Rectal smooth muscle tissue (tissue), 1 donor: ENCODE measurements around the gene SLX9.

Experiments
- H3K27ac ChIP-seq: one replicate; pipeline ENCODE4 v1.7.0; 2013; ENCODE audit warnings: low read depth, low read length, inconsistent platforms
- H3K27me3 ChIP-seq: one replicate; pipeline ENCODE4 v1.7.0; 2013; ENCODE audit warnings: low read length; ENCODE audit not compliant: control insufficient read depth, insufficient read depth
- H3K36me3 ChIP-seq: one replicate; pipeline ENCODE4 v1.7.0; 2013; ENCODE audit warnings: low read length; ENCODE audit not compliant: control insufficient read depth, insufficient read depth
- H3K4me1 ChIP-seq: one replicate; pipeline ENCODE4 v1.7.0; 2013; ENCODE audit warnings: low read length; ENCODE audit not compliant: control insufficient read depth, insufficient read depth
- H3K4me3 ChIP-seq: one replicate; pipeline ENCODE4 v1.7.0; 2013; ENCODE audit warnings: low read length
- H3K9ac ChIP-seq: one replicate; pipeline ENCODE4 v1.7.0; 2013; ENCODE audit warnings: low read length

The SLX9 gene

GRCh38 chr21:45002381-45003204, 62.8 kb downstream of the SLX9 start:
- Histone ChIP-seq H3K4me1 (peaks cover 26% of the 10 kb centered on the region), H3K27ac (peak overlapping the region; percentile 66), H3K4me3 (no peak overlapping the region), H3K36me3 (no peaks in the 10 kb centered on the region), H3K9ac (no peak overlapping the region), H3K27me3 (no peaks in the 10 kb centered on the region)

DNA sequence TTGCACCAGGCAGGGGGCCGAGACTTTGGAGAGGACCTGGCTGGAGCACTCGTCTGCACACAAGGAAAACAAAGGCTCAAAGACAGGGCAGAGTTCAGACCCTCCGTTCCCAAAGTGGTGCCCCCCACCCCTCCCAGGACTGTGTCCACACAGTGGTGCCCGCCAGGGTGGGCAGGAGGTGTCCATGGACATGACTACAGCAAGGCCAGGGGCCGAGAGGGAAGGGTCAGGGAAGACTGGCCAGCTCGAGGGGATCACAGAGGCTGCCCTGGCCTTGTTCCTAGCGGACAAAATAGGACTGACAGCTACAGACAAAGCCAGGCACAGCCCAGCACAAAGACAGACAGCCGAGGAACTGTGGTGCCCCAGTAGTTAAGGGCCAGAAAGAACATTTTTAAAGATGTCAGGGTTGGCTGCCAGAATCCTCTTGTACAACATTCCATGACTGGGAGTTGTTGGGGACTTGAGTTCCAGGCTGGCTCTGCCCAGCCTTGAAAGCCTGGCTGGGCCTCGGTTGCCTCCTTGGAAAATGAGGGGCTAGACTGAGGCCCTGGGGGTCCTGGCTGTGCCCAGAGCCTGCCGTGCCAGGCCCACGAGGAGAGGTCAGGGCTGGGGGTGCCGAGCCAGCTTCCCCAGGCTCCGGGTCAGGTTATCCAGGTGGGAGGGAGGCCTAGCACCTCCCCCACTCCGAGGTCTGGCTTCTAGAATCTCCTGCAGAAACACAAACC, 63.7 kb downstream of the SLX9 start:
- Histone ChIP-seq H3K4me1 (peaks cover 26% of the 10 kb centered on the region), H3K4me3 (no peak overlapping the region), H3K9ac (no peak overlapping the region), H3K27ac (peak overlapping the region; percentile 66), H3K36me3 (no peaks in the 10 kb centered on the region), H3K27me3 (no peaks in the 10 kb centered on the region)

- Histone ChIP-seq H3K4me3 (no peak overlapping the region), H3K36me3 (no peaks in the 10 kb centered on the region), H3K27ac (peak overlapping the region; percentile 66), H3K9ac (no peak overlapping the region), H3K27me3 (no peaks in the 10 kb centered on the region), H3K4me1 (peaks cover 26% of the 10 kb centered on the region)
Observed at GRCh38 chr21:45004059-45004422, 64.2 kb downstream of the SLX9 start.

DNA sequence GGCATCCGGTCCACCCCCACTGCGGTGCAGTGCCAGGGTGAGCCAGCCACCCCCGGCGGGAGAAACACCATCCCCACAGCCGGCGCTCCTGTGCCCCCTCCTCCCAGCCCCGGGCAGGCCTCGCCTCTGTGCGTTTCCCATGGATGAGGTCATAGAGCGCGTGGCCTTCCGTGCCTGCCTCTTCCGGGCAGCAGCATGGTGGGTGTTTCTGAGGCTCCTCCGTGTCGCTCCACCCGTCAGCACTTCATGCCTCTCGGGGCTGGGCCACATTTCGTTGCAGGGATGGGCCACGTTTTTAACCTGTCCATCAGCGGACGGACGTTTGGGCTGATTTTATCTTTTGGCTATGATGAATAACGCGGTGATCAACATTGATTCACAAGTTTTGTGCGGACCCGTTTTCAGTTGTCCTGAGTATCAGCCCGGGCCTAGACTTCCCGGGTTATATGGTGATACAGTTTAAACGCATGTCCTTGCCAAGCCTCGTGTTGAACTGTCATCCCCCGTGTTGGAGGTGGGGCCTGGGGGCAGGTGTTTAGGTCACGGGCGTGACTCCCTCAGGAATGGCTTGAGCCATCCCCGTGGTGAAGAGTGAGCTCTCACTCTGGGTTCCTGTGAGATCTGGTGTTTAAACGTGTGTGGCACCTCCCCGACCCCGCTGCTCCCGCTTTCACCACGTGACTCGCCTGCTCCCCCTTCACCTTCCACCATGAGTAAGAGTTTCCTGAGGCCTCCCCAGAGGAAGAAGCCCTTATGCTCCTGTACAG, 64.8 kb downstream of the SLX9 start:
- H3K27ac ChIP-seq, result no peak overlapping the region

GRCh38 chr21:45006536-45007095, 66.8 kb downstream of the SLX9 start:
- H3K36me3 ChIP-seq, result no peaks in the 10 kb centered on the region
- H3K27me3 ChIP-seq, result no peaks in the 10 kb centered on the region
- H3K27ac ChIP-seq, result no peak overlapping the region
- H3K9ac ChIP-seq, result no peak overlapping the region
- H3K4me1 ChIP-seq, result peaks cover 10% of the 10 kb centered on the region
- no peak overlapping the region for H3K4me3 ChIP-seq

More for the DNA sequence above, 64.8 kb downstream of the SLX9 start:
- peaks cover 26% of the 10 kb centered on the region for H3K4me1 ChIP-seq
- H3K36me3 ChIP-seq, result no peaks in the 10 kb centered on the region
- no peaks in the 10 kb centered on the region for H3K27me3 ChIP-seq
- no peak overlapping the region for H3K4me3 ChIP-seq
- H3K9ac ChIP-seq, result no peak overlapping the region

DNA sequence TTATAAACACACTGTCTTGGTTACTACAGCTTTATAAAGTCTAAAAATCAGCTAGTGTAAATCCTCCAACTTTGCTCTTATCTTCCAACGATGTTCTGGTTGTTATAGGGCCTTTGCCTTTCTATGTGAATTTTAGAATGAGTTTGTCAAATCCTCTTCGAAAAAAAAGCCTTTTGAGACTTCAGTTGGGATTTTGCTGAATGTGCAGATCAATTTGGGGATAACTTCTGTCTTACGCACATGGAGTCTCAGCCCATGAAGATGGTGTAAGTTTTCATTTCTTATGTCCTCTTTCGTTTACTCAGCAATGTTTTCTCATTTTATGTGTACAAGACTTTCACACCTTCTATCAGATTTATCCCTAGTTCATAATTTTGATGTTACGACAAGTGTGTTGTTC, 69.8 kb downstream of the SLX9 start:
- Histone ChIP-seq H3K4me1 (no peaks in the 10 kb centered on the region), H3K27me3 (no peaks in the 10 kb centered on the region)

GRCh38 chr21:45010096-45010495, 70.3 kb downstream of the SLX9 start:
- Histone ChIP-seq H3K27ac (no peak overlapping the region), H3K9ac (no peak overlapping the region), H3K36me3 (no peaks in the 10 kb centered on the region), H3K27me3 (no peaks in the 10 kb centered on the region), H3K4me3 (no peak overlapping the region), H3K4me1 (no peaks in the 10 kb centered on the region)

More for the DNA sequence above, 69.8 kb downstream of the SLX9 start:
- H3K27ac ChIP-seq, result no peak overlapping the region
- H3K36me3 ChIP-seq, result no peaks in the 10 kb centered on the region
- no peak overlapping the region for H3K9ac ChIP-seq
- no peak overlapping the region for H3K4me3 ChIP-seq

DNA sequence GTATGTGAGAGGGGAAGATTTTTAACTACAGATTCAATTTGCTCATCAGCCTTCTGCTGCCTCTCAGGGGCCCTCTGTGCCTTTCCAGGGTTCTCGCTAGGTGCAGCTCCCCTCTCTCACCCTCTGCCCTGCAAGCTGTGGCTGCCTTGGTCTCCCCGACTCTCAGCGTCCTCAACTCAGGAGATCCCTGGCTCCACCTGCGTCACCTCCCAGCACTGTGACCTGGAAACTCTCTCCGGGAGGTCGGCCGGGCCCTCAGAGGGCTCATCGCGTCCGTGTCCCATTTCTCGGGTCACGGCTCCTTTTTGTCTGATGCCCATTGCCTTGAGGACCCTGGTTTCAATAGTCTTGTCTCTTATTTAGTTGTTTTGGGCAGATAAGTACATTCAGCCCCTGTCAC, 71.0 kb downstream of the SLX9 start:
- Histone ChIP-seq H3K4me3 (no peak overlapping the region), H3K9ac (no peak overlapping the region), H3K4me1 (no peaks in the 10 kb centered on the region), H3K36me3 (no peaks in the 10 kb centered on the region), H3K27me3 (no peaks in the 10 kb centered on the region), H3K27ac (no peak overlapping the region)

GRCh38 chr21:45011426-45011825, 71.6 kb downstream of the SLX9 start:
- Histone ChIP-seq H3K36me3 (no peaks in the 10 kb centered on the region), H3K4me1 (no peaks in the 10 kb centered on the region), H3K4me3 (no peak overlapping the region), H3K27ac (no peak overlapping the region), H3K9ac (no peak overlapping the region), H3K27me3 (peaks cover 1% of the 10 kb centered on the region)

GRCh38 chr21:45011911-45012661, 72.3 kb downstream of the SLX9 start:
- Histone ChIP-seq H3K9ac (no peak overlapping the region), H3K27ac (no peak overlapping the region), H3K4me1 (no peaks in the 10 kb centered on the region)

DNA sequence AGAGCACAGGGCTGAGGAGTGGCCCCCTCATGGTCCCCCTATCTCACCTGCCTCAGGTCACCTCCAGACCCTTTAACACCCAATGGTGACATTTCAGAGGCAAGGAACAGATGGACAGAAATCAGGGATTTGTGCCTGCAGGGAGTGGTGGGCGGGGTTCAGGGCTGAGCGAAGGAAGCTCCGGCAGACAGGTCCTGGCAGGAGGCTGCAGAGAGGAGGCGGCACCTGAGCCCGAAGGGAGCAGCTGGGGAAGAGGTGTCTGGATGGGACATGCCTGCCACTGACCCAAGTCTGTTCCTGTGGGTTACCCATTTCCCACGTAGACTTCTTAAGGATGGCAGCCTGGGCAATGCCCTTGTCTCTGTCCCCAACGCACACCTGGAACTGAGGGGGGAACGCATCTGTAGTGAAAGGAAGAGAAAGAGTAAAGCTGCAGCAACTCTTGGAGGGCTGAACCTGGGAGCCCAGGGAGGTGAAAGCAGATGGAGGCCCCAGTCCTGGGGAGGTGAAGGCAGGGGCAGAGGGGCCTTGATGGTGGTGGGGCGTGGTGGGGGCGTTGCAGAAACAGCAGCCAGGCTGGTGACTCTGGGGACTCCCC, 72.9 kb downstream of the SLX9 start:
- Histone ChIP-seq H3K4me1 (no peaks in the 10 kb centered on the region), H3K27me3 (peaks cover 3% of the 10 kb centered on the region), H3K27ac (no peak overlapping the region), H3K9ac (no peak overlapping the region), H3K4me3 (no peak overlapping the region), H3K36me3 (no peaks in the 10 kb centered on the region)

More at GRCh38 chr21:45011911-45012661, 72.3 kb downstream of the SLX9 start:
- no peaks in the 10 kb centered on the region for H3K36me3 ChIP-seq
- H3K4me3 ChIP-seq, result no peak overlapping the region
- peaks cover 3% of the 10 kb centered on the region for H3K27me3 ChIP-seq
